GM13976 (cell line): Measurements from ENCODE around the gene LRRC4C.
"Not testable (repeated sequence)": the region's sequence is repeated elsewhere in the genome, so short reads cannot be mapped to it uniquely, and the experiment has no call there.

ENCODE experiments used
- DNase-seq: peaks from one replicate; pipeline ENCODE4 v3.0.0; 2012; ENCODE audit warnings: low spot score
- in situ Hi-C: fragments of 300-500 bp; cut with MboI; formaldehyde crosslinking; loops from one replicate; pipeline ENCODE4 v1.12.0; 2022; ENCODE audit warnings: low sequenced_read_pairs, mixed read lengths, inconsistent platforms; ENCODE audit not compliant: unreplicated experiment
- TF ChIP-seq, protein P1 (sequence below): IDR thresholded peaks from 2 replicates; pipeline ENCODE4 v1.5.1; 2012; ENCODE audit warnings: borderline replicate concordance, mild to moderate bottlenecking; ENCODE audit not compliant: insufficient read depth; ENCODE audit errors: extremely low read depth, missing control alignments, control extremely low read depth

Gene LRRC4C

DNA sequence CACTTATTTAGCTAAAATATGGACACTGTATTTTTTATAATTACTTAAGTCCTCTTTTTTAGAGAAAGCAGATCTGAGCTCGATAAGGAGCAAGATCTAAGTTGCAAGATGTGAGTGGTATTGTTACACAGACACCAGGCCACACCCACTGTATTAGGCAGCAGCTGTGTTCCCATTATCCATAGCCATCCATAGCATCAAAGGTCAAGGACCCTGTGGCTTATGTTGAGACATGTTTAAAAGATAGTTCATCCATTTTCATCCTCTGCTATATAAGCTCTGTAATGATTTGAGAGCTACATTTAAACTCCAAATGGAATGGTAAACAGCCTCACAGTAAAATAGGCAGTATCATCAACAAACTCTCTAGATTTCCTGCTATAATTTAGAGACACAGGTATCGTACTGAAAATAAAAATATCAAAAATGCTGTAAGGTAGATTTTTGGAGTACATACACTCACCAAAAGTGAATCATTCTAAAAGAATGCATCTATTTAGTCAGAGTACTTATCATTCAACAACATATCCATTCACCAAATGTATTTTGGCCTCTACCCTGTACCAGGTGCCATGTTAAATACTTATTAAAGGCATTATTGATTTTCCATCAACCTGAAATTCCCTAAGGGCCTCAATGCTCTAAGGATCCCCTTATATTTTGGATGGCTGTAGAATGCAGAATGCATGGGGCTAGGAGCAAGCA is 574.0 kb downstream of the LRRC4C start:
- DNase-seq, result no peak
- TF ChIP-seq, protein P1, sequence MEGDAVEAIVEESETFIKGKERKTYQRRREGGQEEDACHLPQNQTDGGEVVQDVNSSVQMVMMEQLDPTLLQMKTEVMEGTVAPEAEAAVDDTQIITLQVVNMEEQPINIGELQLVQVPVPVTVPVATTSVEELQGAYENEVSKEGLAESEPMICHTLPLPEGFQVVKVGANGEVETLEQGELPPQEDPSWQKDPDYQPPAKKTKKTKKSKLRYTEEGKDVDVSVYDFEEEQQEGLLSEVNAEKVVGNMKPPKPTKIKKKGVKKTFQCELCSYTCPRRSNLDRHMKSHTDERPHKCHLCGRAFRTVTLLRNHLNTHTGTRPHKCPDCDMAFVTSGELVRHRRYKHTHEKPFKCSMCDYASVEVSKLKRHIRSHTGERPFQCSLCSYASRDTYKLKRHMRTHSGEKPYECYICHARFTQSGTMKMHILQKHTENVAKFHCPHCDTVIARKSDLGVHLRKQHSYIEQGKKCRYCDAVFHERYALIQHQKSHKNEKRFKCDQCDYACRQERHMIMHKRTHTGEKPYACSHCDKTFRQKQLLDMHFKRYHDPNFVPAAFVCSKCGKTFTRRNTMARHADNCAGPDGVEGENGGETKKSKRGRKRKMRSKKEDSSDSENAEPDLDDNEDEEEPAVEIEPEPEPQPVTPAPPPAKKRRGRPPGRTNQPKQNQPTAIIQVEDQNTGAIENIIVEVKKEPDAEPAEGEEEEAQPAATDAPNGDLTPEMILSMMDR, result no peak
- in situ Hi-C loops, result no loop called here

DNA sequence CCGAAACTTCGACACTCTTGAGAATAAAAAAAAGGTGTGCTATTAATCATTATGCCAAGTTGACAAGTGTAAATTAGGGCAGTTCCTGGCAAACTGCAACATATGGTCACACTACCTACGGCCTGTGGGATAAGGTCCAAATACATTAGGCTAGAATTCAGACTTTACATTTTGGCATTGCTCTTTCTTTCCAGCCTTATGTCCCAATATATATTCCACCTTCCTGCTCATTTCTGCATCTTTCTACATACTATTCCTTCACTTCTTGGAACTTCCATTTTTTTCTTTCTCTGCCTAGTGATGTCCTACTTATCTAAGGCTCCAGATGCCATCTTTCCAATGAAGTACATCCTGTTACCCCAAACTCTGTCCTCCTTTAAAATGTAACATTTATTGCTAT is 577.2 kb downstream of the LRRC4C start:
- no peak for DNase-seq
- in situ Hi-C loops, result no loop called here
- TF ChIP-seq, protein P1, result no peak

DNA sequence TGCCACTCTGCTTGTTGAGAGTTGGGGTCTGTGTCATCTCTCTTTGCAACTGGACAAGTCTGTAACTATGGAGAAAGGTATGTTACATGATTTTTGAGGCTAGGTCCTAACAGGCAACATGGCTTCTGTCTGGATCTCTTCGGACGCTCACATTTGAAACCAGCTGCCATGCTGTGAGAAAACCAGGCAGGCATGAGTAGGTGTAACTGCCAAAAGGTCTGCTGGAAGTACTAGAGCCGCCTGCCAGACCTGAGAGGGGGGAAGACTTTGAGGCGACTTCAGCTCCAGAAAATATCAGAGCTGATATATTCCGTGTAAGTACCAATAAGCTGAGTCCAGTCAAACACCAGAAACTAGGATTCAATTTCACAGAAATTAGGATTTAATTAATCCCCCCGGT is 579.5 kb downstream of the LRRC4C start:
- in situ Hi-C loops, result no loop called here
- TF ChIP-seq, protein P1, result no peak
- DNase-seq, result no peak

DNA sequence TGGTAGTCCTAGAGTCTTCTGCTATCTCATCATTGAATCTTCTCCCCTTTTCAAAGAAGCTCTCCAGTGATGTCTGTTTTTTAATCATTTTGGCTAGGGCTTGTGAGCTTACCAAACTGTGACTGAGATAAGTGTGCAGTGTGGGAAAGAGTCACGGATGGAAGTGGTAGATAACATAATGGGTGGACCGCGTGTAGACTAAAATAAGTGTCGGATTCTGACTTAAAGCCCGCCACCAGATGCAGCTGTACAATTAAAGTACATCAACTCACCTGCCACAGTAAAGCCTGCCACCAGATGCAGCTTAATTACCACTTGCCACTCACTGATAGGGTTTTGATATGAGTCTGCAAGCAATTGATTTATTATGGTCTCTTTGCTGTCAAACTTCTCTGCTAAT is 581.5 kb downstream of the LRRC4C start:
- DNase-seq, result no peak
- in situ Hi-C loops, result no loop called here
- TF ChIP-seq, protein P1, result no peak

DNA sequence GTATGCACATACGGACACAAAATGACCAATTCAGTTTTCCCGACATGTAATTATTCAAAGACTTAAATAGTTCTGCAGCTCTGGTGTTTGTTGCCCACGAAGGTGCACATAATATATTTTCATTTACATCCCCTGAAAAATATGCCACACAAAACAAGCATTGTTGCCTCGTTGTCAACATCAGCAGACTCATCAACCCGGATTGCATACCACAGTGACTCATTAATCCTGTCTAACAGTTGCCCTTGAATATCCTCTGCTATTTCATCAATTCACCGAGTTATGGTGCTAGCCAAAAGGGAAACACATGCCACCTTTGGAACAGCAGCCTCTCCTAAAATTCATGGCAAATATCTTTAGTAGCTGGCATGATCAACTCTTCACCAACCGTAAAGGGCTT is 582.2 kb downstream of the LRRC4C start:
- in situ Hi-C loops, result no loop called here
- DNase-seq, result no peak
- TF ChIP-seq, protein P1, result no peak

DNA sequence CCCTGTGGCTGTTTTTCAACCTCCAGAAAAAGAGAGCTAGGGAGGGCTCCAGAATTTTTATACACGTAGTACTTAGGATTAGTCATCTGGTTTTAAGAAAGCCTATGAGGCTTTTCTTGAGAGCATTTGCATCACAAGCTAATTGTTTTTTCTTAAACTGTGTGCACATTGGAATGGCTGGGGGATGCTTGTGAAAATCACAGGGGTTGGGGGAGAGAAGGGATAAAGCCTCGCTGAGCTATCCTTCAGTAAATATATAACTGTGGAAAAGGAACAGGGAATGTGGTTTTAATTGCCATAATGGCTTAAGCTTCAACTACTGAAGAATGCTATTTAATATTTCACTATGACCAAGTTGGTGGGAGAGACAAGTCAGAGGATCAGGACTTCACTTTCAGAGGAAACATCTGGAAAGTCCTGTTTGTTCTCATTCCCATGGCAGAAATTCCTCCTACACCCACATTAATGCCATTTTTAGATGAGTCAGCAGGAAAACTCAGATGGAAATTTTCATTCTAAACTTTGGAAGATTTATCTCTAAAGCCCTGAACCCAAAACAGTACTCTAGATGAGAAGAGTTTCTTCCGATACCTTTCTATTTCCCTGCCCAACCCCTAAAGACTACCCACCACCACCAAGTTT is 591.3 kb downstream of the LRRC4C start:
- DNase-seq, result no peak
- in situ Hi-C loops, result no loop called here
- TF ChIP-seq, protein P1, result no peak

DNA sequence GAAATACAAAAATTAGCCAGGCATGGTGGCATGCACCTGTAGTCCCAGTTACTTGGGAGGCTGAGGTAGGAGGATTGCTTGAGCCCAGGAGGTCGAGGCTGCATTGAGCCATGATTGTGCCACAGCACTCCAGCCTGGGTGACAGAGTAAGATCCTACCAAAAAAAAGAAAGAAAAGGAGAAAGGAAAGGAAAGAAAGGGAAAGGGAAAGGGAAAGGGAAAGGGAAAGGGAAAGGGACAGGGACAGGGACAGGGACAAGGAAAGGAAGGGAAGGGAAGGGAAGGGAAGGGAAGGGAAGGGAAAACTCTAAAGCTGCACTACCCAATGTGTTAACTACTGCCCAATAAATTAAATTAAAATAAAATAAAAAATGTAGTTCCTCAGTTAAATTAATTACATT is 601.7 kb downstream of the LRRC4C start:
- in situ Hi-C loops, result not testable (repeated sequence)

More for the DNA sequence above, 601.7 kb downstream of the LRRC4C start:
- not testable (repeated sequence) for DNase-seq
